Stimulated activated CD4-positive, alpha-beta T cell treated with anti-CD3 and anti-CD28 coated beads, Interleukin-1b, Interleukin-23, amount 100 ng/mL, for 24 hours (primary cell): ENCODE results near the gene NISCH.
"Not testable (repeated sequence)": the region's sequence is repeated elsewhere in the genome, so short reads cannot be mapped to it uniquely, and the experiment has no call there.

Experiments
- DNase-seq, 4 experiments: peaks; one replicate each; pipeline ENCODE4 v3.0.0-alpha.2; 2020; ENCODE audit warnings: low read depth in 4 of 4, low spot score in 1 of 4

The NISCH gene

GRCh38 chr3:52525680-52526561, 70.5 kb downstream of the NISCH start:
- DNase-seq: no peak

GRCh38 chr3:52526671-52527038, 71.3 kb downstream of the NISCH start:
- DNase-seq: not testable (repeated sequence)

GRCh38 chr3:52527039-52527731, 71.8 kb downstream of the NISCH start:
- no peak for DNase-seq

- DNase-seq: no peak
Measured at GRCh38 chr3:52527732-52528585, 72.6 kb downstream of the NISCH start.

GRCh38 chr3:52528586-52529375, 73.4 kb downstream of the NISCH start:
- no peak for DNase-seq

GRCh38 chr3:52529376-52530333, 74.3 kb downstream of the NISCH start:
- no peak for DNase-seq

- DNase-seq: no peak
Measured at GRCh38 chr3:52530918-52531826, 75.8 kb downstream of the NISCH start.

- no peak for DNase-seq
Measured at GRCh38 chr3:52531860-52532516, 76.6 kb downstream of the NISCH start.

- no peak for DNase-seq
Measured at GRCh38 chr3:52532517-52532837, 77.1 kb downstream of the NISCH start.

GRCh38 chr3:52532838-52533622, 77.6 kb downstream of the NISCH start:
- DNase-seq: peak in 1 of 4 experiments; percentile 15

- DNase-seq: peak; percentile 18 to 65 (median 40)
Measured at GRCh38 chr3:52533623-52534280, 78.3 kb downstream of the NISCH start, which contains the start of gene NT5DC2. Gene NT5DC2 (minus strand): TSS chr3:52533857. CDS start chr3:52533737, 120 bp downstream.

- no peak for DNase-seq
Measured at GRCh38 chr3:52534281-52535183, 79.1 kb downstream of the NISCH start.

- DNase-seq: no peak
Measured at GRCh38 chr3:52535411-52536111, 80.2 kb downstream of the NISCH start.

- DNase-seq: no peak
Measured at GRCh38 chr3:52536112-52536368, 80.6 kb downstream of the NISCH start.
